GM18951 (cell line): ENCODE results near the gene NUDT22.

Source experiments
- POLR2A ChIP-seq: IDR thresholded peaks from 4 replicates; pipeline ENCODE4 v1.6.1; 2011; ENCODE audit warnings: mild to moderate bottlenecking; ENCODE audit not compliant: insufficient read length, insufficient read depth; ENCODE audit errors: extremely low read depth
- in situ Hi-C: fragments of 300-500 bp; cut with MboI; formaldehyde crosslinking; loops from one replicate; pipeline ENCODE4 v1.12.0; 2022; ENCODE audit warnings: low sequenced_read_pairs, mixed read lengths, inconsistent platforms; ENCODE audit not compliant: unreplicated experiment

NUDT22 gene

DNA sequence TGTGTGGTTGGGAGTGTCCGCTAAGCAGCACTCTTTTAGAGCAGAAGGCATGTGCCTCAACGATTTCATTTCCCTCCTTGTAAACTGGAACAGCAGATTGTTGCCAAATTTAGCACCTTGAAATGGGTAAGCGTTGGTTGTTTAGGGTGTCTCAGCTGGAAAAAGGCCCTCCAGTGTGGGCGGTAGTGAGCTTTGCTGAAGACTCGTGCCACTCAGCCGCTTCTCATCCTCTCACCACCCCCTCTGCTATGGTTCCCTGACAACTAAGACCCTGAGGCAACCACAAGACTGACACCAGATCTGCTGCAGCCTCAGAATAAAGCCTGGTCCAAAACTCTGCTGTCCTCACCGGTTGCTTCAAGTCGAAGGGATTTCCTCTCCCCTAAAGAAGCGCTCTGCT, 29.4 kb upstream of the NUDT22 start:
- in situ Hi-C loops, result no loop called here
- TF ChIP-seq POLR2A, result no peak

- in situ Hi-C loops, result no loop called here
- TF ChIP-seq POLR2A, result no peak
Observed at GRCh38 chr11:64198511-64198910, 27.6 kb upstream of the NUDT22 start.

DNA sequence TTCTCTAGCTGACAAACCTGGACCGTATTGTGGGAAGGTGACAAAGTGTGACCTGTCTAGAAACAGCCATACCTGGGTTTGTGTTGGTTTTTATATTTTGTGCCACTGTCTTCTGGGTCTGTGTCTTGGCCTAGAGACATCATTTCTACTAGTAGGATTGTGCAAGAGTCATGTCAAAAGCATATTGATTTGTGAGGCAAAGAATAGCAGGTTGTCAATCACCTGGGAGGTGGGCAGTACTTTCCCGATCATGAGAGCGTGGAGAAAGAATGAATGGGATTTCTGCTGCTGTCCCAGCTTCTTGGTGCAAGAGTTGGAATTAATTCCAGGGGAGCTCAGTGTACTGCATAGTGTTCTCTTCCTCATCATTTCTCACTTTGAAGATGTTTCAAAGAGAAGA, 24.5 kb upstream of the NUDT22 start:
- in situ Hi-C loops, result loop anchor here (5.0 kb wide), 1 partner anchor 96 kb away; no protein-coding TSS in a partner anchor
- TF ChIP-seq POLR2A, result no peak

DNA sequence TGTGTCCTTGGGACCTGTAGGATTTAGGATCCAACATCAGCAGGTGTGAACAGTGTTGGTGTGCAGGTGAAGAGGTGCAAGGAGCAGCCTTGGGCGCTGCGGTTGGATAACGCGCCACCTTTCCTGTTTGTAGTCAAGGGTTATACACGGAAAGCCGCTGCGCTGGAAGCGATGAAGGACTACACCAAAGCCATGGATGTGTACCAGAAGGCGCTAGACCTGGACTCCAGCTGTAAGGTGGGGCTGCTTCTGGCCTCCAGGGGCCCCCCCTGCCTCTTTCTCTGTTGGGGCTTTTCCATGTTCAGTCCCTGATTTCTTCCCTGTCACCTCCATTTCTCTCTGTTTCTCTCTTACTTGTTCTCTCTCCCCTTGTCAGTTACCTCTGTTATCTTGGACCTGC, 23.1 kb upstream of the NUDT22 start:
- in situ Hi-C loops, result loop anchor here (5.0 kb wide), 1 partner anchor 94 kb away; no protein-coding TSS in a partner anchor
- TF ChIP-seq POLR2A, result no peak

GRCh38 chr11:64203421-64204079, 22.5 kb upstream of the NUDT22 start:
- no peak for TF ChIP-seq POLR2A
- in situ Hi-C loops, result loop anchor here (5.0 kb wide), 1 partner anchor 94 kb away; no protein-coding TSS in a partner anchor

DNA sequence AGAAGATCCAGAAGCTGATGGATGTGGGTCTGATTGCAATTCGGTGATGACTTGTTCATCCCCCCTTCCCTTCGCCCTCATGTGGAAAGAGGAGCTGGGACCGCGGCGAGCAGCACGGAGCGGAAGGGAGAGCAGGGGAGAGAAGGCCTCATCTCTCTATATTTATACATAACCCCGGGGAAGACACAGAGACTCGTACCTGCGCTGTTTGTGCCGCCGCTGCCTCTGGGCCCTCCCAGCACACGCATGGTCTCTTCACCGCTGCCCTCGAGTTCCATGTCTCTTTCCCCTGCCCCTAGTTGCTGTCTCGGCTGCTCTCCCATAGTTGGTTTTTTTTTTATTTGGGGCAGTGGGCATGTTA, 22.0 kb upstream of the NUDT22 start:
- in situ Hi-C loops, result loop anchor here (5.0 kb wide), 1 partner anchor 93 kb away; no protein-coding TSS in a partner anchor
- no peak for TF ChIP-seq POLR2A

- in situ Hi-C loops, result loop anchor here (5.0 kb wide), 1 partner anchor 93 kb away; no protein-coding TSS in a partner anchor
- no peak for TF ChIP-seq POLR2A
Observed at GRCh38 chr11:64204464-64204989, 21.5 kb upstream of the NUDT22 start.

DNA sequence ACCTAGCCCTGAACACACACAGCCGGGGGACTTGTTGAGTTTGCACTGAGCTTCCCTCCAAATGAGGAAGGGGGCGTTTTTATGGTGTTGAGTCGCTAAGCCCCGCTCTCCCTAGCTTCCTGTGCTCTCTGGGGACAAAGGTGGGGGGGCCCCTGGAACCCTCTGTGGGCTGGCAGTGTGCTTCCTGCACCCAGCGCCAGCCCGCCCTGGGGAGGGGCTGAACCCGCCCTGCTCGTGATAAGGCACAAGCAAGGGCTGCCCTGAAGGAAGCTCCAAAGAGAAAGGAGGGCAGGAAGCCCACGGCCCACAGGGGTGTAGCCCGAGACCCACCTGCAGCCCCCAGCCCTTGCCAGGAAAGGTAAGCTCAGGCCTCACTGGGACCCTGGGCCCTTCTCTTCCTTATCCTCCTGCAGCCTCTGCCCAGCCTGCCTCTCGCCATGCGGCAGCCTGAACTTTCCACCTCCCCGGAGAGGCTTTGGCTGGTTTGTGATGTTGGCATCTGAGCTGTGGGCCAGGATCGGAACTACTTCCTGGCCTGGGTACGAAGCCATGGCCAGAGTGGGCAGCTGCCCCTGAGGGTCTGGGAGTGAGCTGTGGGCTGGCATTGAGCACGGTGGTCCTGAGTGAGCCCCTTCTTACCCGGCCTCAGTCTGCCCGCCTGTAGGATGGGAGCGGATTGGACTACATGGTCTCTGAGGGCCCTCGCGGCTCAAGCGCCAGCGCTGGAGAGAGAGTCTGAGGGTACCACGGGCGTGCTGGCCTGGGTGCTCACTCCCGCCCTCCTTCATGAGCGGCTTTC, 19.4 kb upstream of the NUDT22 start, which contains the start of gene FERMT3:
FERMT3 (plus strand) TSS at position 265 of the 799 bp plus-strand sequence. CDS start 644 bp downstream, outside the sequence.
- peak; percentile 73 for TF ChIP-seq POLR2A
- in situ Hi-C loops, result no loop called here

- peak; percentile 73 for TF ChIP-seq POLR2A
- in situ Hi-C loops, result no loop called here
Observed at GRCh38 chr11:64207256-64208085, 18.6 kb upstream of the NUDT22 start.

GRCh38 chr11:64208086-64208795, 17.8 kb upstream of the NUDT22 start:
- in situ Hi-C loops, result no loop called here
- no peak for TF ChIP-seq POLR2A

DNA sequence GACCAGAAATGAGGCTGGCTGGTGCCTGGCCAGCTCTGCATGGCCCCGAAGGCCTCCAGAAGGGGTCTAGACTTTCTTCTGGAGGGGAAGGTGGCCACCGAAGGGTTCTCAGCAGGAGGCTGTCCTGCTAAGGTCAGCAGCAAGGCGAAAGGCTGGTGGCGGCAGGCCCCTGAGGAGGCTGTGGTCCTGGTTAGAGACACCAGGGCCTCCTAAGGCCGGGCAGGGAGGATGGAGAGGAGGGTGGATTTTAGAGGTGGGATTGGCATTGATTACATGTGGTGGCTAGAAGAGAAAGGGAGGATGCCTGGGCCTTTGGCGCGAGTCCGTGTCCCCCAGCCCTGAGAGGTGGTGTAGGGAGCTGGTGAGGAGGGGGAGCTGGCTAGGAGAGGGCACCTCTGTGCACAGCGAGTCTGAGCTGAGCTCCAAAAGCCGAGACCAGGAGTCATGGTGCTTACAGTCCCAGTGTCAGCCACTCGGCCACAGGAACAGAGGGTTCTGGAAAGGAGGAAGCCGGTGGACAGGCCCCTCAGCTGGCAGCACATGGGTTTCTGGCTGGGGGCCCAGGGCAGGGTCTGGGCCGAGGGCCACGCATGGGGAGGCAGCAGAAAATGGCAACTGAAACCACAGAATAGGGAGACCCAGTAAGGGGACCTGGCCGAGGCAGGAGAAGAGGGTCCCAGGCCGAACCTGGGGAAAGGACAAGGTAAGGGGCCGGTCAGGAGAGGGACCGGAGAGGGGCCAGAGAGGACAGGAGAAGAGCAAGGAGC, 17.1 kb upstream of the NUDT22 start:
- TF ChIP-seq POLR2A, result no peak
- in situ Hi-C loops, result no loop called here

- in situ Hi-C loops, result no loop called here
- no peak for TF ChIP-seq POLR2A
Observed at GRCh38 chr11:64209563-64209843, 16.6 kb upstream of the NUDT22 start.
